ENCODE data around the gene ADTRP. TPM values are rescaled to one million over a fixed set of nuclear protein-coding genes. Genes with fewer than 3 reads are reported as not detected.

ADTRP gene
- total and polyA plus RNA-seq, 7 donors: 0.08 TPM; not detected in 5

DNA sequence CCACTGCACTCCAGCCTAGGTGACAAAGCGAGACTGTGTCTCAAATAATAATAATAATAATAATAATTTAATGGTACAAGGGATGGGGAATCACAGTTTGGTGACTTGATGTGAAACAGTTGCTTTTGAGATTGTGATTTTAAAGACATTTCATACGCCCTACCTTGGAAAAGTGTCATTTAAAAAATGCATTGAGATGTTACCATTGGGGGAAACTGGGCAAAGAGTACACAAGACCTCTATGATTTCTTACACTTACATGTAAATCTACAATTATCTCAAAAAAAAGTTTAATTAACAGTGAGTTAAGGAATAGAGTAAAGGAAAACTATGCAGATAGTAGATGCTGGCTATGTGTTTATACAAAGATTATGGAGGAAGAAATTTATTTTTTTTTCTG lies 22.3 kb downstream of the ADTRP start:
- H3K27ac ChIP-seq: no peak overlapping the region
- DNase-seq (no peak), ATAC-seq (no peak)
- H3K4me3 ChIP-seq: no peak overlapping the region
- H3K9me3 ChIP-seq: no peaks in the 10 kb centered on the region
- H3K27me3 ChIP-seq (ENCODE audit: insufficient read depth in 3 of 3, low read length in 2 of 3): no peaks in the 10 kb centered on the region
- H3K4me1 ChIP-seq: no peaks in the 10 kb centered on the region
- intact Hi-C loops (cut with DNase I): no loop called here
- H3K36me3 ChIP-seq (ENCODE audit: insufficient read depth in 1 of 2, low read depth in 1 of 2): no peaks in the 10 kb centered on the region
- no peak for TF ChIP-seq CTCF (IDR thresholded peaks at IDR 0.05)
- WGBS, 3 donors: 90 to 99% (median 92%) methylated on average over 2 of the region's 2 CpGs

DNA sequence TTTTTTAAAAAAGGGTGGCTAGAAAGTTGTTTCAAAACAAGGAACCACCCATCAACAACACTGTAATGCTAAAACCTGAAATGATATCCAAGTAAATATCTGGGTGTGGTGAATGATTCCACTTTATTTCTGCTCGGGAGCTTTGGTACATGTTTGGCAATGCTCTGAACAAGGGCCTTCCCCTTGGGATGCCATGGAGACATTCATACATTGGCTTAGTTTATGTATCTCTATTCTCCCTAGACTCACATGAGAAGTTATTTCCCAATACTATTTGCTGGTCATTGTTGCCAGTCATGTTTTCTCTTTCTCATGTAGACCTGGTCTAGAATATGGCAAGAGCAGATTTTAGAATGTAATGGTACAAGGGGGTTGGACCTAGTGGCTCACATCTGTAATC lies 22.9 kb downstream of the ADTRP start:
- no peak for ATAC-seq
- no peak for DNase-seq
- H3K27me3 ChIP-seq (ENCODE audit: insufficient read depth in 3 of 3, low read length in 2 of 3): no peaks in the 10 kb centered on the region
- WGBS, 3 donors: 67 to 75% (median 71%) methylated on average over 1 of the region's 1 CpG
- H3K4me3 ChIP-seq: no peak overlapping the region
- H3K36me3 ChIP-seq (ENCODE audit: insufficient read depth in 1 of 2, low read depth in 1 of 2): no peaks in the 10 kb centered on the region
- H3K27ac ChIP-seq: no peak overlapping the region
- no peaks in the 10 kb centered on the region for H3K9me3 ChIP-seq
- no peak for TF ChIP-seq CTCF (IDR thresholded peaks at IDR 0.05)
- intact Hi-C loops (cut with DNase I): no loop called here
- H3K4me1 ChIP-seq: no peaks in the 10 kb centered on the region

DNA sequence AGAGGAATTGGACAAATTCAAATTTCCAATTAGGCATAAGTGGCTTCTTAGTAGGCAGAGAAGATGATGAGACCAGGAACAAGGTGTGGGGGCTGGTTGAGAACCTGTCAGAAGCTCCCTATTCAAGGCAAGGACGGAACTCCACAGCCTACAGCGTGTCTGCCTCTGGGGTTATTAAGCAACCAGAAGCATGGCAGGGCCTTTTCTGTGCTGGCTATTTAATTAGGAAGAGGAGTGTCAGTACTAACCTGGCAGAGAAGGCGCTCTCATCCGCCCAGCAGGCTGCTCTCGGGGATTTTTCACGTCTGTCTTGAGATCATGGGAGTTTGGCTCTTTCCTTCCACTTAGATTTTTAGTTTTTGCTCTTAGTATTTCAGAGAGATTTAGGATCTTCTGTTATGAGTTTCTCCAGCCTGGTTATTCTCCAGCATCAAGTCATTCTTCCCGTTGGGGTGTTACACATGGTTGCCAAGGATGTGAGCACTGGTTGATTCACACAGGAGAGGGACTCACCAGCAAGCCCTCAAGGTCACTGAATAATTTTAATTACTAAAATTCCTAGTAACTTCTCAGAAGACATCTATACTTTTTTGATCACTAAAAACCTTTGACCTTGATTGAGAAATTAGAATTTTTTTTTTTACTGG lies 23.9 kb downstream of the ADTRP start:
- no peaks in the 10 kb centered on the region for H3K9me3 ChIP-seq
- TF ChIP-seq CTCF (IDR thresholded peaks at IDR 0.05): no peak
- no peak overlapping the region for H3K4me3 ChIP-seq
- H3K36me3 ChIP-seq (ENCODE audit: insufficient read depth in 1 of 2, low read depth in 1 of 2): no peaks in the 10 kb centered on the region
- DNase-seq (no peak), ATAC-seq (no peak)
- H3K4me1 ChIP-seq: no peaks in the 10 kb centered on the region
- intact Hi-C loops (cut with DNase I): no loop called here
- H3K27ac ChIP-seq: no peak overlapping the region
- 57 to 73% (median 67%) methylated on average over 7 of the region's 7 CpGs for WGBS, 3 donors
- no peaks in the 10 kb centered on the region for H3K27me3 ChIP-seq (ENCODE audit: insufficient read depth in 3 of 3, low read length in 2 of 3)

DNA sequence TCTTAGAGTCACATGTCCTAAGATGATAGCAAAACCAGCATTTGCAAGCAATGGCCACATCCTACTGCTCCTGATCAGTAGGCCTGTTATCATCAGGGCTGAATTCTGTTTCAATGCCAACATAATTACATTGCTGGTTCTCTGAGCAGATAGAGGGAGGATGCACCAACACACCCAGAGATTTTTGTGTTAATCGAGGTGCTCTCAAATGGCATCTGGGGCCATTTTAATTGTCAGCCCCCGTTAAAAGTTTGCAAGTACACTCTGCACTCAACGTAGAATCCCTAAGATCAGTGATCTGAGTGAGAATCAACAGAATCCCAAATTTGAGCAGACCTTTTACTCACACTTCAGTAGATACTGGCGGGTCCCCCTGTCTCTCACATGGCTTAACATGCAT lies 24.8 kb downstream of the ADTRP start:
- intact Hi-C loops (cut with DNase I): no loop called here
- Histone ChIP-seq H3K4me1 (no peaks in the 10 kb centered on the region), H3K36me3 (ENCODE audit: insufficient read depth in 1 of 2, low read depth in 1 of 2) (no peaks in the 10 kb centered on the region), H3K9me3 (no peaks in the 10 kb centered on the region), H3K27ac (no peak overlapping the region), H3K4me3 (no peak overlapping the region), H3K27me3 (ENCODE audit: insufficient read depth in 3 of 3, low read length in 2 of 3) (peaks cover 0 to 2% (median 0%) of the 10 kb centered on the region in 3 donors)
- 88 to 93% (median 92%) methylated on average over 4 of the region's 4 CpGs for WGBS, 3 donors
- no peak for TF ChIP-seq CTCF (IDR thresholded peaks at IDR 0.05)
- DNase-seq (no peak), ATAC-seq (no peak)

GRCh38 chr6:11752360-11752759 lies 26.2 kb downstream of the ADTRP start:
- WGBS, 3 donors: 55 to 76% (median 58%) methylated on average over 1 of the region's 1 CpG
- H3K9me3 ChIP-seq: no peaks in the 10 kb centered on the region
- H3K27ac ChIP-seq: no peak overlapping the region
- H3K36me3 ChIP-seq (ENCODE audit: insufficient read depth in 1 of 2, low read depth in 1 of 2): no peaks in the 10 kb centered on the region
- no peak for DNase-seq
- no peaks in the 10 kb centered on the region for H3K4me1 ChIP-seq
- peaks cover 0 to 3% (median 0%) of the 10 kb centered on the region in 3 donors for H3K27me3 ChIP-seq (ENCODE audit: insufficient read depth in 3 of 3, low read length in 2 of 3)
- TF ChIP-seq CTCF (IDR thresholded peaks at IDR 0.05): no peak
- H3K4me3 ChIP-seq: no peak overlapping the region
- intact Hi-C loops (cut with DNase I): no loop called here
- ATAC-seq: no peak
